HG02885 (cell line): ENCODE measurements around the gene SNRPB2.

Source experiments
- ATAC-seq: cut with Tn5 transposase; IDR thresholded peaks from one replicate; pipeline ENCODE4 v1.9.1; 2021; ENCODE audit warnings: mild to moderate bottlenecking; ENCODE audit not compliant: unreplicated experiment, poor library complexity

Gene SNRPB2

GRCh38 chr20:16729565-16730460 is at the start of gene SNRPB2:
TSS of gene SNRPB2 (plus strand) at chr20:16730026. CDS start at chr20:16731703, 1,677 bp downstream.
- peak; percentile 99 for ATAC-seq

- no peak for ATAC-seq
These were observed 45.4 kb upstream of the SNRPB2 start for GRCh38 chr20:16684416-16684815.

GRCh38 chr20:16689906-16690305 is 39.9 kb upstream of the SNRPB2 start:
- ATAC-seq: no peak

GRCh38 chr20:16691381-16691780 is 38.4 kb upstream of the SNRPB2 start:
- ATAC-seq: no peak

- ATAC-seq: no peak
These were observed 37.8 kb upstream of the SNRPB2 start for GRCh38 chr20:16692009-16692408.

- no peak for ATAC-seq
These were observed 37.4 kb upstream of the SNRPB2 start for GRCh38 chr20:16692442-16692841.

GRCh38 chr20:16693278-16693677 is 36.5 kb upstream of the SNRPB2 start:
- ATAC-seq: no peak

- ATAC-seq: no peak
These were observed 35.7 kb upstream of the SNRPB2 start for GRCh38 chr20:16694161-16694560.

GRCh38 chr20:16695628-16696027 is 34.2 kb upstream of the SNRPB2 start:
- ATAC-seq: no peak

- no peak for ATAC-seq
These were observed 30.5 kb upstream of the SNRPB2 start for GRCh38 chr20:16699293-16699692.

- ATAC-seq: peak; percentile 68
These were observed 28.5 kb upstream of the SNRPB2 start for GRCh38 chr20:16701296-16701695.

GRCh38 chr20:16703570-16703969 is 26.3 kb upstream of the SNRPB2 start:
- ATAC-seq: no peak

GRCh38 chr20:16707674-16708073 is 22.2 kb upstream of the SNRPB2 start:
- peak; percentile 70 for ATAC-seq

GRCh38 chr20:16708602-16709001 is 21.2 kb upstream of the SNRPB2 start:
- peak; percentile 4 for ATAC-seq

GRCh38 chr20:16709017-16709416 is 20.8 kb upstream of the SNRPB2 start:
- ATAC-seq: peak; percentile 86

GRCh38 chr20:16710781-16711180 is 19.0 kb upstream of the SNRPB2 start:
- peak; percentile 72 for ATAC-seq

GRCh38 chr20:16711661-16712258 is 18.1 kb upstream of the SNRPB2 start:
- ATAC-seq: no peak

- no peak for ATAC-seq
These were observed 17.3 kb upstream of the SNRPB2 start for GRCh38 chr20:16712511-16712947.

- ATAC-seq: no peak
These were observed 16.8 kb upstream of the SNRPB2 start for GRCh38 chr20:16713066-16713465.

- no peak for ATAC-seq
These were observed 15.6 kb upstream of the SNRPB2 start for GRCh38 chr20:16714242-16714641.

- no peak for ATAC-seq
These were observed 15.1 kb upstream of the SNRPB2 start for GRCh38 chr20:16714751-16715150.

GRCh38 chr20:16719421-16719820 is 10.4 kb upstream of the SNRPB2 start:
- no peak for ATAC-seq
